Activated T-cell treated with anti-CD3 and anti-CD28 coated beads, Interleukin-2, amount 50 U/mL, for 48 hours (primary cell): ENCODE data around the gene TBL1XR1.

Experiments
- DNase-seq, 2 experiments: peaks; one replicate each; pipeline ENCODE4 v3.0.0-alpha.2; 2020

TBL1XR1 gene

GRCh38 chr3:177137774-177138705, 59.2 kb downstream of the TBL1XR1 start:
- no peak for DNase-seq

DNA sequence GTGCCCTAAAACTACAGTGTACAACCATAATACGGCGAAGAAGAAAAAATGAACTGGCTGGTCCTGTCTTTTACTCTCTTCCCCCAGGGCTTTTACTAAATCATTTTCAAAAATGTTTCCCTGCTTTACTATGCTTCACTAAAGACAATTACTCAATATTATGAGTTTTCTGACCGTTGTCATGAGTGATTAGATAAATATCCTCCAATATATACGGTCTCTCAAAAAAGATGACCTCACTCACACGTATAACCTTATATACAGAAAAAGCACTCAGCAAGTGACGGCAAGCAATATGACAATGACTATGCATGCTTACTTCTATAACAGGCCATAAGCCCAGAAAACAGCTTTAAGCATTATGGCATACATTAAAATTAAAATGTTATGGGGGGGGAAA, 60.5 kb downstream of the TBL1XR1 start:
- no peak for DNase-seq

GRCh38 chr3:177135841-177136492, 61.3 kb downstream of the TBL1XR1 start:
- DNase-seq, result no peak

DNA sequence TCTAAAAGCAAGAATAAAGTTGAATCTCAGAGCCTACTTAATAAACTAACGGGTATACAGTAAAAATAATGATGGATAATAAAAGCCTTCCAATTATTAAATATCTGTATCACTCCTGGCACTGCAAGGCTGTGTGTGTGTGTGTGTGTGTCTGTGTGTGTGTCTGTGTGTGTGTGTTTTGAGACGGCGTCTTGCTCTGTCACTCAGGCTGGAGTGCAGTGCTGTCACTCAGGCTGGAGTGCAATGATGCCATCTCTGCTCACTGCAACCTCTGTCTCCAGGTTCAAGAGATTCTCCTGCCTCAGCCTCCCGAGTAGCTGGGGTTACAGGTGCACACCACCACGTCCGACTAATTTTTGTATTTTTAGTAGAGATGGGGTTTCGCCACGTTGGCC, 62.5 kb downstream of the TBL1XR1 start:
- no peak for DNase-seq

- no peak for DNase-seq
Measured at GRCh38 chr3:177133860-177134815, 63.1 kb downstream of the TBL1XR1 start.

GRCh38 chr3:177131927-177132636, 65.2 kb downstream of the TBL1XR1 start:
- no peak for DNase-seq

GRCh38 chr3:177127008-177127407, 70.3 kb downstream of the TBL1XR1 start:
- no peak for DNase-seq

DNA sequence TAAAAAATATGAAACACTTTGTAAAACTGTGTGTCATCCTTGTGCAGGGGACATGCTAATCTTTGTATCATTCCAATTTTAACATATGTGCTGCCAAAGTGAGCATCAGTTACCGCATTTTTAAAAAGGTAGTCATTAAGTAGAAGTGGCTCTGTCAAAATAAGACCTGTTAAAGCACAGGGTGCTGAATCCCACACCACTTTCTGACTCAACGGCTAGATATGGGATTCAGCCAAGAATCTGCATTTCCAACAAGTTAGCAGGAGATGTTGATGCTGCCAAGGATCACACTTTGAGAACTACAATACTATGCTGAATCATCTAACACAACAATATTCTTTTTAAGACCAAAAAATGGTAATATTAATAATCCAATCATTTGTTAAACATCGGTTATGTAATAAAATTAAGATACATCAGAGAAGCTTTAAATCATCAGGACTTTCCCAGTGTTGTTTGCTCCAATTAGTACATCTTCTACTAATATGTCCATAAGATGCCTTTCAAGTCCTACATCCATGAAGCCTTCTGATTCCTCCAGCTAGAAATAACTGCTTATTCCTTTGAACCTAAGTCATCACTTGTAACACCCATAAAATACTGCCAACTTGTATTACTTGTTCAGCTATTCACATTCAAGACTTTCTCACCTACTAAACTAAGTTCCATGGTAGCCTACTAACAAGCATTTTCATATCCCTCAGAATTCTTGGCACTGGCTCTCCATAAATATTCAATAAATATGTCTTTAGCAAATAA, 71.1 kb downstream of the TBL1XR1 start:
- DNase-seq, result no peak

DNA sequence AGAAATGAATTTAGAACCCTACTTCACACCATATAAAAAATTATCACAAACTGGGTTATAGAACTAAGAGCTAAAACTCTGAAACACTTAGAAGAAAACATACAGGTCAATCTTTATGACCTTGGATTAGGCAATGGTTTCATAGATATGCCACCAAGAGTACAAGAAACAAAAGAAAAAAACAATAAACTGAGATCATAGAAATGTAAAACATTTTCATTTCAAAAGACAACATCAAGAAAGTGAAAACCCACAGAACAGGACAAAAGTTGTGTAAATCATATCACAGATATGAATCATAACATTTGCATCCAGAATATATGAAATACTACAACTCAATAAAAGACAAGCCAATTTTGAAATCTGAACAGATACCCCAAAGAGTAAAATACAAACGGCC, 72.4 kb downstream of the TBL1XR1 start:
- no peak for DNase-seq

DNA sequence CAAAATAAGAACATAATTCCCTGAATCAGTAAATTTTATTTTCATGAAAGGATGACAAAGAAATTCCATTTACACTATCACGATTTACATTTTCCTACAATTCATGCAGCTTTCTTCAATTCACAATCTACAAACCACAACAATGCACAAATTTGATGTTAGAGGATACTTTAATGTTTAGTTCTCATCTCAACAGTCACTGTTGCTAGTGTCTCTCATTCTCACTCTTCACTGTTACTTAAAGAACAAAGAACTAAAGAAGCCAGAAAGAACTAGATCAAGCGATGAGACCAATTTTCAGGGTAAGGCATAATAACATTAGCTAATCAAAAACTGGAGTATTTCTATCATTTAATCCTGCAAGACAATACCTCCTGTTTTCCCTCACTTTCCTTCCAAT, 73.5 kb downstream of the TBL1XR1 start:
- no peak for DNase-seq

DNA sequence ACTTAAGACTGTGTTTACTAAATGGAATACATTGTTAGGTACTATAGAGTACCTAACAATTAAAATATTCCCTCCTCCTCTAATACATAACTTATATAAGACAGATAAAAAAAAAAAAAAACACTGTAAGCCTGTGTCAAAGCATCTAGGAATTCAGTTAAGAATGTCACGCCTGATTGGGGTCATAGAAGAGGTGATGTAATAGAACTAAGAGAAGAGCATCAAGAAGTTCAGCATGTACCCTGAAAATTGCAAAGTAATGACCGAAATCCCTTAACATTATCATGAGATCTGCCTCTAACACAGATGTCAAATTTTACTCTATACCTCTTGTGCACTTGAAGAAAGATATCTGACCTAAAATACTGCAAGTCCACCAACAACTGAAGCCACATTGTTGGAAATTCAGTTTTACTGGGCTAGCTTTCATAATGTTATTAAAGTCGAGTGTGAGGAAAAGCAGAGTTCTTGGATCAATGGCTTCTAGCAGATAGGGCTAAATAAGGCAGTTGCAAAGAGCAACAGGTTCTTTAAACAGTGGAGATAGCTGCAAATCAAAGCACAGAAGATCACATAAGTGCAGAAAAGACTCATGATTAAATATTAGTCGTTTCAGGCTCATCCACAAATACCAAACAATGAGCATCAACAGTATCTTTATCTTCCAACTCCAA, 75.0 kb downstream of the TBL1XR1 start:
- DNase-seq, result no peak

DNA sequence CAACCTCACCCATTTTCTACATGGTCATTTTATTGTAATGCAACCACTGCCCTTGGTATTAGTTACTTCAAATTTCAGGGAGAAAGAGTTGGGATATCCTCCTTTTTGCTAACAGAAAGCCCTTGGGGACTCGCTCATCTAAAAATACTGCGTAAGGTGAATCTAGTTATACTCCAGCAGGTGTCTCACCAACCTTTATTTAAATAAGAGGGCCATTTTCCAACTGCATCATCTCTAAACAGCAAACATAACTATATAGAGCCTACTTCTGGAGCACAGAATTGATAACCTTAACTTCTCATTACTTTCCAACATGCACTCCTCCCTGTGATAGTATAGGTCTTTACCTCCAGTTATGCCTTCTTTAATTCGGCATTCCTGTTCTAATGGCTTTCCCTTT, 77.5 kb downstream of the TBL1XR1 start:
- no peak for DNase-seq

GRCh38 chr3:177114253-177114652, 83.0 kb downstream of the TBL1XR1 start:
- no peak for DNase-seq

DNA sequence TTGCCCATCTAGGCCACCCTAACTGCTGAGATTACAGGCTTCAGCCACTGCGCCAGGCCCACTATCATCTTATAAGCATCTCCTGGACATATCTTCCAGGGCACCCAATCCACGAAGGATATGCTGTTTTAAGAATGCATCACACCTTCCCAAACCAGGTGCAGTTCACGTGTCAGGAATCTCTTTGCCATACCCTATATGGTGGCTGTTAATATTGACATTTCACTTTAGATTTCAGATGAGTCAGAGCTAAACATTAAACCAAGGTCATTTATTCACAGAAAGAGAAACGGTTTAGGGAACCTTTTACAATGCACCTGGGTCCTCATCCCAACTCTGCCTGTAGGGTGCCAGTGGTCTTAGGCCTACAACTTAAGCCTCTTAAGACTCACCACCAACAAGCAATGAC, 85.7 kb downstream of the TBL1XR1 start:
- DNase-seq, result no peak

GRCh38 chr3:177110895-177111294, 86.4 kb downstream of the TBL1XR1 start:
- DNase-seq, result no peak

DNA sequence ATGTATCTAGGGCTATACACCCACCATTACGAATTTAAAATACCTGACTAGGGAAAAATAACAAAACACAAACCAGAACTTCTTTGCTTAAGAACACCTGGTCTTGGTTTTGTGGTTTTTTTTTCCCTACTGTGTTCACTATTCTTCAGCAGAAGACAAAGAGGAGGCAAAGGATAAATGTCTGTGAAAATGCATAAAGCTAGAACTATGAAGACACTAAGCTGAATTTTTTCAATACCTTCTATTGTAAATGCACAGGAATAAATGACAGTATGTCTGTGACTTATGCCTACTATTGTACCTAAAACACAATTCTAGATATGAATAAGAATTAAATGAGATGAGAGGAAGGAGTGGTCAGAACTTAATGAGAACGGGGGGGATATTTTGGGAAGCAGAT, 86.9 kb downstream of the TBL1XR1 start:
- no peak for DNase-seq

DNA sequence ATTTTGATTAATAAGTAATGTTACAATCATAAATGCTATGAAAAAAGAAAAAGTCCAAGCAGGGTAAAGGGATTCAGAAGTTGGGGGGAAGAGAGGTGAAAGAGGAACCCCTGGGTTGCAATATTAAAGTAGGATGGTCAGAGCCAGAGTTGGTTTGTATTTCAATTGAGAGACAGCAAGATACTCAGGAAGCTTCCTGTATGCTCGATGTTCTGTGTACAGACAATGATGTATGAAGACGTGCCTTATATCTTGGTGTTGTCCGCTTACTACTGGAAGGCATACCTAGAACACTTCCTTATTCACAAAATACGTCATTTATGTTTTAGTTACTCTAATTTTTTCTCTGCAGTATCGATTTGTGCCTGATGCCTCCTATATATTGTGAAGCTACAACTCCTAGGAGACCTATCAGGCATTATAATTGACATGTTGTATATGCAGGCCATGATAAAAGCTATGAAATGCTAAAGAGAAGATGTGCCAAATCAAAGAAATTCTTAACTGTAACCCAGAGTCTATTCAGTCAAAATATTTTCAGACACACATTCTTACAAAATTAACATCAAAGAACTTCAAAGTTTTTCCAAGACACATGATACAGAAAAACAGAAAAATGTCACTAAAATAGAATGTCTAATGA, 87.5 kb downstream of the TBL1XR1 start:
- DNase-seq, result no peak

DNA sequence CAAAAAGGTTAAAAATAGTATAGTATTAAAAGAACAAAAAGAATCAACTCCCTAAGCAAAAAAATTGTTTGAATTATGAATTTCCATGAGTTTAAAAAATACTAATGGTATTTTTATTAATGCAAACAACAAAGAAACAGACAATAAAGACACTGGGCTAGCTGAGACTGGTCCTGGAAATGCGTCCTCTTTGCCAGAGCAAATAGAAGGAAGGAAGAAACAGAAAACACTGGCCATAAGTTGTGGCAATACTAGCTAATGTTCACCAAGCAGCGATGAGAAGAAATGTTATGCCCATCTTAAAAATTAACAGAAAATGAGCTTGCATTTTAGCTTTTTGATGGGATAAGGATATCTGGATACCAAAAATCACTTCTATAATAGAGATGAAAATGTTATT, 88.6 kb downstream of the TBL1XR1 start:
- DNase-seq, result no peak

DNA sequence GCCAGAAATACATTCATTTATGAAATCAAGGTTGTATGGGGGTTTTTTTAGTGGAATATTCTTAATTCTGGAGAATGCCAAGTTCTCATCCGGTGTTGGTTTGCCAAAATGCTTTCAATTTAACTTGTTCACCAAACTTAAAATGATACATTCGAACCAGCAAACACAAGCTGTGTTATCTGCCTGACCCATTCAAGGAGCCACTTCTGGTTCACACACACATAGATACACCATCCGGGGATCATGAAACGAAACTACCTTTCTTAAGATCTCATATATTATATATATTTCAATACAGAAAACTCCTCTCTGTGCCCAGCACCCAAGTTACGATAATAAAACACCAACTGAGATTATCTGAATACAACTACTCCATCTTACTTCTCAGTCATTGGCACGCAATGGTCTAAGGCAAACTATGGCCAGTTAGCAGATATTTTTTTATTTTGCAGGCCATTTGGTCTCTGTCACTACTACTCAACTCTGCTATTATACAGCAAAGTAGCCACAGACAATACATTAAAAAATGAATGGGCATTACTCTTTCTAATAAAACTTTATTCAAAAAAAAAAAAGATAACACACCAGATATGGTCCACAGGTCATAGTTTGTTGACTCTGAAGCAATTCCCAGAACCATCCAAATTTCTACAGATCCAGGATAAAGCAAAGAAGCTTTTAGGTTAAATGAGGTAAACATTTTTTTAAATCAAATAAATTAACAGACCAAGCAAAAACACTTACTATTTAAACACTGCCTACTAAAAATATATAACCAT, 89.6 kb downstream of the TBL1XR1 start:
- DNase-seq, result no peak

DNA sequence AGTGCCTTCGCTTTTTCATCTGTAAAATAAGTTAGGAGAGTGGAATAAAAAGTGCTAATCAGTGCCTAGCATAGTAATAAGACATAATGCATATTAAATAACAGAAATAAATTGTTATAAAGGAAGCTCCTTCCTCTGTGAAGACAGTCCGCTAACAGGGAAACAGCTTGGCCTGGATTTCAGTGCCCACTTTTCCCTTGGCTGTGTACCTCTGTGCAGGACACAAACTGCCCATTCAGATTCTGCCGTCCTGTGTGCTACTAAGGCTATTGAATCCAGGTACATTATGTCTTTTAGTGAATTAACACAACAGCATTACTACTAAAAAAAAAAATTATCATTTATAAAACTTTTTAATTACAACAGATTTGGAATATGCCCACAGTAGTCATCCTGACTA, 90.7 kb downstream of the TBL1XR1 start:
- DNase-seq, result no peak
